DOHH2 (cell line): ENCODE results near the gene UBE2H.

ENCODE experiments used
- H3F3A ChIP-seq: fragments of 200-600 bp; sonication (generic), shearing (Covaris generic); 2 replicates; pipeline ENCODE4 v1.6.0; 2016; ENCODE audit warnings: antibody characterized with exemption, mild to moderate bottlenecking; ENCODE audit not compliant: control insufficient read depth, insufficient read depth
- H3K27ac ChIP-seq: fragments of 200-600 bp; sonication (generic); 2 replicates; pipeline ENCODE4 v1.5.1; 2014; ENCODE audit warnings: low read depth, mild to moderate bottlenecking, low read length, moderate library complexity
- H3K27me3 ChIP-seq: fragments of 200-600 bp; sonication (generic); 2 replicates; pipeline ENCODE4 v1.6.1; 2014; ENCODE audit warnings: mild to moderate bottlenecking, low read length, mixed read lengths; ENCODE audit not compliant: control insufficient read depth
- H3K36me3 ChIP-seq: fragments of 200-600 bp; sonication (generic); 2 replicates; pipeline ENCODE4 v1.6.1; 2014; ENCODE audit warnings: mild to moderate bottlenecking, low read length, moderate library complexity, mixed read lengths; ENCODE audit not compliant: control insufficient read depth
- H3K4me1 ChIP-seq: fragments of 200-600 bp; sonication (generic); 2 replicates; pipeline ENCODE4 v1.6.1; 2014; ENCODE audit warnings: mild to moderate bottlenecking, low read length, mixed read lengths; ENCODE audit not compliant: control insufficient read depth
- H3K4me2 ChIP-seq: fragments of 200-600 bp; sonication (generic); 2 replicates; pipeline ENCODE4 v1.6.0; 2014; ENCODE audit warnings: mild to moderate bottlenecking, low read length, moderate library complexity
- H3K4me3 ChIP-seq: fragments of 200-600 bp; sonication (generic); 2 replicates; pipeline ENCODE4 v1.5.1; 2014; ENCODE audit warnings: mild to moderate bottlenecking, low read length, mixed read lengths
- H3K79me2 ChIP-seq: fragments of 200-600 bp; sonication (generic); 2 replicates; pipeline ENCODE4 v1.6.1; 2014; ENCODE audit warnings: mild to moderate bottlenecking, low read length, mixed read lengths; ENCODE audit not compliant: control insufficient read depth
- H3K9me2 ChIP-seq: fragments of 200-600 bp; sonication (generic); replicated peaks from 2 replicates; pipeline ENCODE4 v1.6.1; 2014; ENCODE audit warnings: mild to moderate bottlenecking, low read length, mixed read lengths; ENCODE audit not compliant: control insufficient read depth
- H3K9me3 ChIP-seq: fragments of 200-600 bp; sonication (generic); 2 replicates; pipeline ENCODE4 v1.6.1; 2014; ENCODE audit warnings: antibody characterized with exemption, low read length, mixed read lengths; ENCODE audit not compliant: control insufficient read depth, insufficient read depth
- H4K20me1 ChIP-seq: fragments of 200-600 bp; sonication (generic); 2 replicates; pipeline ENCODE4 v1.6.0; 2014; ENCODE audit warnings: low read depth, mild to moderate bottlenecking, antibody characterized with exemption, low read length, moderate library complexity; ENCODE audit not compliant: control insufficient read depth, insufficient read depth
- EZH2phosphoT487 ChIP-seq: fragments of 200-600 bp; sonication (generic); IDR thresholded peaks from 2 replicates; pipeline ENCODE4 v1.6.1; 2017; ENCODE audit warnings: borderline replicate concordance, mild to moderate bottlenecking, antibody characterized with exemption, low read length, moderate library complexity, mixed read lengths
- TF ChIP-seq, protein P1 (sequence below): fragments of 200-600 bp; sonication (generic); IDR thresholded peaks from one replicate; pipeline ENCODE4 v1.5.1; 2014; ENCODE audit warnings: antibody characterized with exemption, mild to moderate bottlenecking, low read depth, low read length; ENCODE audit not compliant: poor library complexity, severe bottlenecking

The UBE2H gene

DNA sequence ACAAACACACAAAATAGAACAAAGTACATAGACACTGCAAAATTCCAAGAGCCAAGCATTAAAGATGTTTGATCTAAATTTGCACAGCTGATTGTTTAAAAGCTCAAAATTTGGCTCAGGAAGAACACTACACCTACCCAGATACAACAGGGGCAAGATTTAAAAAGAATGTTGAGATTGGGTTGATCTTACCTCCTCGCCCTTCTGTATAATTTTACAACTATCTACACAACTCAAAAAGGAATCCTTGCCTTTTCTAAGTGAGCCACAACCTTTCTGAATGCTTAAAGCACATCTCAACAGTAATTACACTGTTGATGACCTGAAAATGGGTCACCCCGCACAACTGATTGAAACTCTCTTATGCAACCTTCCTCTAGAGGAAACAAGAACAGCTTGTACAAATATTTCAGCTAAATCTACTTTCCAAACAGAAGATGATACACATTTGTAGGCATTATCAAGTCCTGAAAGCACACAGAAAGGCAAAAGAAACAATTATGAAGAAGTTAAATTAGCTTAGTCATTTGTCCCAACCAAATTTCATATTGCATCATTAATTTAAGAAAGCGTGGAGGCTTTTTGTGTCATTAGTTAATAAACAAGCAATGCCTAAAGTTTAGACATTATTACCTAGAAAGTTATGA, 75.5 kb downstream of the UBE2H start:
- no peaks in the 10 kb centered on the region for H3K9me2 ChIP-seq
- TF ChIP-seq, protein P1, sequence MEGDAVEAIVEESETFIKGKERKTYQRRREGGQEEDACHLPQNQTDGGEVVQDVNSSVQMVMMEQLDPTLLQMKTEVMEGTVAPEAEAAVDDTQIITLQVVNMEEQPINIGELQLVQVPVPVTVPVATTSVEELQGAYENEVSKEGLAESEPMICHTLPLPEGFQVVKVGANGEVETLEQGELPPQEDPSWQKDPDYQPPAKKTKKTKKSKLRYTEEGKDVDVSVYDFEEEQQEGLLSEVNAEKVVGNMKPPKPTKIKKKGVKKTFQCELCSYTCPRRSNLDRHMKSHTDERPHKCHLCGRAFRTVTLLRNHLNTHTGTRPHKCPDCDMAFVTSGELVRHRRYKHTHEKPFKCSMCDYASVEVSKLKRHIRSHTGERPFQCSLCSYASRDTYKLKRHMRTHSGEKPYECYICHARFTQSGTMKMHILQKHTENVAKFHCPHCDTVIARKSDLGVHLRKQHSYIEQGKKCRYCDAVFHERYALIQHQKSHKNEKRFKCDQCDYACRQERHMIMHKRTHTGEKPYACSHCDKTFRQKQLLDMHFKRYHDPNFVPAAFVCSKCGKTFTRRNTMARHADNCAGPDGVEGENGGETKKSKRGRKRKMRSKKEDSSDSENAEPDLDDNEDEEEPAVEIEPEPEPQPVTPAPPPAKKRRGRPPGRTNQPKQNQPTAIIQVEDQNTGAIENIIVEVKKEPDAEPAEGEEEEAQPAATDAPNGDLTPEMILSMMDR = no peak
- no peak for TF ChIP-seq EZH2phosphoT487
- H3F3A ChIP-seq = no peaks in the 10 kb centered on the region
- no peaks in the 10 kb centered on the region for H3K9me3 ChIP-seq
- H3K4me3 ChIP-seq = no peak overlapping the region
- peaks cover 11% of the 10 kb centered on the region; the same call in 1 of the 2 replicates for H3K36me3 ChIP-seq
- no peaks in the 10 kb centered on the region for H3K27me3 ChIP-seq
- H4K20me1 ChIP-seq = no peaks in the 10 kb centered on the region
- H3K4me2 ChIP-seq = no peak overlapping the region
- no peak overlapping the region for H3K27ac ChIP-seq
- no peaks in the 10 kb centered on the region for H3K4me1 ChIP-seq
- H3K79me2 ChIP-seq = no peaks in the 10 kb centered on the region

DNA sequence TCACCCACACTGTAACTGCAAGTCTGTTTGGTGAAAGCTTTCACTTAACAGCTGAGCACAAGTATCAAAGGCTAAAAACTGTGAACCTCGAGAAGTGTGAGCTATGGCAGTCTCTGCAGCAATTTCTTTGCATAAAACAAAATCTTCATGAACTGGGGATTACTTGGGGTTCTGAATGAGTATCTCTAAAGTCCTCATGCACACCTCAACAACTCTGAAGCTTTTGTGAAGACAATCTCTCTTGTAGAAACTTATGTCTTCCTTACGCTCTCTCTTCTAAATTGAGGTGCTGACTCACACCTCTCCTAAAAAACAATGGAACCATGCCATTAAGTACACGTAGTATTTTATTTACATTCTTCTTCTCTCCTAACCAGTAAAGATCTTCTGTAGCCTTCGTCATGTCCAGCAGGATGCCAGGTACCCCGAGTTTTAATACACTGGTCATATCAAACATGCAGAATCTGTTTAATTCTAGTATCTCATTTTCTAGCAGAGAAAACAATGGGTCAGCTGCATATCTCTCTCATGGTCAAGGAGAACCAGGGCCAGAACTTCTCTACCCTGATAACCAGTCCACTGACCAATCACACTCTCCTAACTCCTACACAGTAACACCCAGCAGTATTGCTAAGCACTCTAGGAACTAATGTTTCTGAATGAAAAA, 76.9 kb downstream of the UBE2H start:
- Histone ChIP-seq H3K36me3 (peaks cover 11% of the 10 kb centered on the region; the same call in 1 of the 2 replicates), H3F3A (no peaks in the 10 kb centered on the region), H3K4me2 (no peak overlapping the region), H3K4me3 (no peak overlapping the region), H3K4me1 (no peaks in the 10 kb centered on the region), H3K79me2 (no peaks in the 10 kb centered on the region), H3K27ac (no peak overlapping the region), H3K27me3 (no peaks in the 10 kb centered on the region), H3K9me2 (no peaks in the 10 kb centered on the region), H3K9me3 (no peaks in the 10 kb centered on the region), H4K20me1 (no peaks in the 10 kb centered on the region)
- TF ChIP-seq, protein P1 = no peak

DNA sequence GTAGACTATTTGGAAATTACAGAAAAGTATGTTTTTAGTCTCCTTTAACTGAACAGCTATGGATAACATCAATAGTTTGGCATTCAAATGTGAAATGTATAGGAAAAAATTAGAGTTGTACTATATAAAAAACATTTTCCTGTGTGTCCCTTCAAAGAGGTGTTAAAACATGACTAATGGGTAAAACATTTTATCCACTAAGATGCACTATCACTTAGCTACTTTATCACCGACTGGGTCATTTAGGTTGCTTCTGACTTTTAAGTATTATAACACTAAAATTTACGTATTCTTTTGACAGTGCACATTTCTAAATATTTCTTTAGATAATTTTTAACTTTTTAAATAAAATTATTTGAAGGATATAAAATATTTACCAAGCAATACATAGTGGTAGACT, 77.6 kb downstream of the UBE2H start:
- Histone ChIP-seq H3K27me3 (no peaks in the 10 kb centered on the region), H3K4me1 (no peaks in the 10 kb centered on the region), H3K4me3 (no peak overlapping the region), H3K27ac (no peak overlapping the region), H3K36me3 (peaks cover 11% of the 10 kb centered on the region; the same call in 1 of the 2 replicates), H3K9me3 (no peaks in the 10 kb centered on the region), H3K79me2 (no peaks in the 10 kb centered on the region), H3K9me2 (no peaks in the 10 kb centered on the region), H4K20me1 (no peaks in the 10 kb centered on the region), H3F3A (no peaks in the 10 kb centered on the region), H3K4me2 (no peak overlapping the region)
- TF ChIP-seq EZH2phosphoT487 = no peak
- TF ChIP-seq, protein P1 = no peak
